Measurements from ENCODE around the gene FCRL6. TPM values are rescaled to one million over a fixed set of nuclear protein-coding genes. Genes with fewer than 3 reads are reported as not detected.

Gene FCRL6
- total RNA-seq, 1 experiment from 2014 or later: not detected

DNA sequence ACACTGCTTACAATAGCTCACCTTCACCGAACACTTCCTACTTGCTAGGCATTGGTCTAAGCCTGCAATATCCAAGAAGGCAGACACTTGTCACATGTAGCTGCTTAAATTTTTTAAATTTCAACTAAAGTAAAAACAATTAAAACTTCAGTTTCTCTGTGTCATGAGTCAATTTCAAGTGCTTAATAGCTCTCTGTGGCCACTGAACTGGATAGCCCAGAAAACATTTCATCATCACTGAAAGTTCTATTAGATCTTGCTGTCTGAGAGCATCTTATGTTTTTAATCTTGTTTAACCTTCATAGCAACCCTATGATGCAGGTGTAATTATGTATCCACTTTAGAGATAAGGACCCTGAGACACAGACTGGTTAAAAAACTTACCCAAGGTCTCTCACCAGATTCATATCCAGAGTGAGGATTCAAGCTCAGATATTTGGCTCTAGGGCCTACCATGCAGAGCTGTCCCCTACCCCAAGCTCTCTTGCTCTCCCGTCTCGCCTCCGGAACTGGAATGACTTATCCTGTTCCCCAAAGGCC lies 2.6 kb upstream of the FCRL6 start:
- Histone ChIP-seq H3K4me1 (ENCODE audit: control insufficient read depth, insufficient read depth, low read length) (no peaks in the 10 kb centered on the region), H3K27me3 (ENCODE audit: control insufficient read depth, insufficient read depth, low read length) (peaks cover 25% of the 10 kb centered on the region; the same call in 1 of the 2 replicates), H3K27ac (ENCODE audit: low read length) (no peak overlapping the region), H3K4me3 (ENCODE audit: low read depth in 2 of 2, low read length in 2 of 2) (no peak overlapping the region), H3K36me3 (ENCODE audit: control insufficient read depth, insufficient read depth, low read length) (no peaks in the 10 kb centered on the region), H3K9me3 (ENCODE audit: control insufficient read depth, insufficient read depth, low read depth, low read length) (no peaks in the 10 kb centered on the region)
- ChIA-PET CTCF (interaction anchor here (0.9 to 3.0 kb wide), 7 partner anchors 19 to 208 kb away, joined by 3 to 17 read pairs (median 3); partner anchors contain the start of gene DUSP23), POLR2A (interaction anchor here (0.6 kb wide), 1 partner anchor 673 kb away, joined by 5 read pairs; no protein-coding TSS in a partner anchor)
- ATAC-seq: no peak
- no TSS peak for BruUV-seq (replicated peaks)
- in situ Hi-C loops (cut with HindIII; ENCODE audit: low pct_unique_long_range_greater_than_20kb, low sequenced_read_pairs) (no loop called here), intact Hi-C loops (cut with micrococcal nuclease; ENCODE audit: unreplicated experiment) (loop anchor here (5.0 kb wide), 1 partner anchor 208 kb away; no protein-coding TSS in a partner anchor)
- TF ChIP-seq, protein P1, sequence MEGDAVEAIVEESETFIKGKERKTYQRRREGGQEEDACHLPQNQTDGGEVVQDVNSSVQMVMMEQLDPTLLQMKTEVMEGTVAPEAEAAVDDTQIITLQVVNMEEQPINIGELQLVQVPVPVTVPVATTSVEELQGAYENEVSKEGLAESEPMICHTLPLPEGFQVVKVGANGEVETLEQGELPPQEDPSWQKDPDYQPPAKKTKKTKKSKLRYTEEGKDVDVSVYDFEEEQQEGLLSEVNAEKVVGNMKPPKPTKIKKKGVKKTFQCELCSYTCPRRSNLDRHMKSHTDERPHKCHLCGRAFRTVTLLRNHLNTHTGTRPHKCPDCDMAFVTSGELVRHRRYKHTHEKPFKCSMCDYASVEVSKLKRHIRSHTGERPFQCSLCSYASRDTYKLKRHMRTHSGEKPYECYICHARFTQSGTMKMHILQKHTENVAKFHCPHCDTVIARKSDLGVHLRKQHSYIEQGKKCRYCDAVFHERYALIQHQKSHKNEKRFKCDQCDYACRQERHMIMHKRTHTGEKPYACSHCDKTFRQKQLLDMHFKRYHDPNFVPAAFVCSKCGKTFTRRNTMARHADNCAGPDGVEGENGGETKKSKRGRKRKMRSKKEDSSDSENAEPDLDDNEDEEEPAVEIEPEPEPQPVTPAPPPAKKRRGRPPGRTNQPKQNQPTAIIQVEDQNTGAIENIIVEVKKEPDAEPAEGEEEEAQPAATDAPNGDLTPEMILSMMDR (IDR thresholded peaks at IDR 0.05): no peak
- TF ChIP-seq SIN3A (IDR thresholded peaks at IDR 0.05; ENCODE audit: borderline replicate concordance, insufficient read depth, low read depth, low read length): no peak
- no peak for TF ChIP-seq TCF7L2 (IDR thresholded peaks at IDR 0.05; ENCODE audit: low read depth, low read length)
- no peak for TF ChIP-seq REST (IDR thresholded peaks at IDR 0.05; ENCODE audit: insufficient read depth in 1 of 2, low read depth in 2 of 2, low read length in 1 of 2)
- TF ChIP-seq POLR2AphosphoS5 (IDR thresholded peaks at IDR 0.05; ENCODE audit: low read depth, low read length): no peak
- DNase-seq (ENCODE audit: low read depth, low spot score): no peak

GRCh38 chr1:159800177-159800930 lies 1.8 kb upstream of the FCRL6 start:
- TF ChIP-seq SIN3A (IDR thresholded peaks at IDR 0.05; ENCODE audit: borderline replicate concordance, insufficient read depth, low read depth, low read length) (no peak), REST (IDR thresholded peaks at IDR 0.05; ENCODE audit: insufficient read depth in 1 of 2, low read depth in 2 of 2, low read length in 1 of 2) (no peak), TCF7L2 (IDR thresholded peaks at IDR 0.05; ENCODE audit: low read depth, low read length) (no peak), POLR2AphosphoS5 (IDR thresholded peaks at IDR 0.05; ENCODE audit: low read depth, low read length) (no peak)
- TF ChIP-seq, protein P1 (IDR thresholded peaks at IDR 0.05): no peak
- Histone ChIP-seq H3K4me1 (ENCODE audit: control insufficient read depth, insufficient read depth, low read length) (no peaks in the 10 kb centered on the region), H3K4me3 (ENCODE audit: low read depth in 2 of 2, low read length in 2 of 2) (no peak overlapping the region), H3K27me3 (ENCODE audit: control insufficient read depth, insufficient read depth, low read length) (peaks cover 30% of the 10 kb centered on the region), H3K36me3 (ENCODE audit: control insufficient read depth, insufficient read depth, low read length) (no peaks in the 10 kb centered on the region), H3K9me3 (ENCODE audit: control insufficient read depth, insufficient read depth, low read depth, low read length) (no peaks in the 10 kb centered on the region), H3K27ac (ENCODE audit: low read length) (no peak overlapping the region)
- ATAC-seq: no peak
- POLR2A ChIA-PET: no interaction called here
- intact Hi-C loops (cut with micrococcal nuclease; ENCODE audit: unreplicated experiment): no loop called here
- CTCF ChIA-PET: interaction anchor here (1.6 kb wide), 1 partner anchor 92 kb away, joined by 10 read pairs; no protein-coding TSS in a partner anchor
- no TSS peak for BruUV-seq (replicated peaks)
- in situ Hi-C loops (cut with HindIII; ENCODE audit: low pct_unique_long_range_greater_than_20kb, low sequenced_read_pairs): no loop called here
- no peak for DNase-seq (ENCODE audit: low read depth, low spot score)
